H9 (cell line): ENCODE measurements around the gene TMEM167B. TPM values are rescaled to one million over a fixed set of nuclear protein-coding genes. Genes with fewer than 3 reads are reported as not detected.
"Not testable (repeated sequence)": the region's sequence is repeated elsewhere in the genome, so short reads cannot be mapped to it uniquely, and the experiment has no call there.

ENCODE experiments used
- DNase-seq: peaks from one replicate; pipeline ENCODE4 v3.0.0-alpha.2; 2017
- H2AFZ ChIP-seq: one replicate; pipeline ENCODE4 v1.6.1; 2013; ENCODE audit warnings: mild to moderate bottlenecking, low read length, control low read depth, moderate library complexity
- H2AK5ac ChIP-seq: 2 replicates; pipeline ENCODE4 v1.6.1; 2013; ENCODE audit warnings: low read length, control low read depth, mixed read lengths; ENCODE audit not compliant: insufficient read length
- H2BK120ac ChIP-seq: one replicate; pipeline ENCODE4 v1.6.1; 2013; ENCODE audit warnings: low read depth, mild to moderate bottlenecking, low read length, control low read depth, inconsistent platforms; ENCODE audit not compliant: poor library complexity, severe bottlenecking
- H2BK12ac ChIP-seq: 2 replicates; pipeline ENCODE4 v1.6.1; 2013; ENCODE audit warnings: low read length, control low read depth, mixed read lengths, low read depth; ENCODE audit not compliant: insufficient read length
- H2BK15ac ChIP-seq: 2 replicates; pipeline ENCODE4 v1.6.1; 2013; ENCODE audit warnings: low read depth, low read length, control low read depth
- H2BK20ac ChIP-seq: one replicate; pipeline ENCODE4 v1.6.1; 2013; ENCODE audit warnings: low read depth, mild to moderate bottlenecking, low read length, control low read depth, inconsistent platforms; ENCODE audit not compliant: poor library complexity, severe bottlenecking
- H2BK5ac ChIP-seq: 2 replicates; pipeline ENCODE4 v1.6.1; 2013; ENCODE audit warnings: low read length, control low read depth, mixed read lengths; ENCODE audit not compliant: insufficient read length
- H3K14ac ChIP-seq: 2 replicates; pipeline ENCODE4 v1.6.1; 2013; ENCODE audit warnings: low read length, control low read depth; ENCODE audit not compliant: insufficient read depth
- H3K18ac ChIP-seq: 2 replicates; pipeline ENCODE4 v1.6.1; 2013; ENCODE audit warnings: low read depth, mild to moderate bottlenecking, mixed read lengths, low read length, control low read depth; ENCODE audit not compliant: insufficient read length
- H3K23ac ChIP-seq: 2 replicates; pipeline ENCODE4 v1.6.1; 2013; ENCODE audit warnings: low read length, control low read depth, mixed read lengths, low read depth; ENCODE audit not compliant: insufficient read length
- H3K23me2 ChIP-seq: 2 replicates; pipeline ENCODE4 v1.6.1; 2013; ENCODE audit warnings: low read depth, mild to moderate bottlenecking, mixed read lengths, low read length, control low read depth; ENCODE audit not compliant: insufficient read length, poor library complexity, severe bottlenecking
- H3K27ac ChIP-seq: 2 replicates; pipeline ENCODE4 v1.5.1; 2013; ENCODE audit warnings: low read length, control low read depth, mixed read lengths, low read depth; ENCODE audit not compliant: insufficient read length
- H3K27me3 ChIP-seq: 2 replicates; pipeline ENCODE4 v1.6.1; 2013; ENCODE audit warnings: low read length, control low read depth, inconsistent platforms; ENCODE audit not compliant: insufficient read depth
- H3K4ac ChIP-seq: 2 replicates; pipeline ENCODE4 v1.6.1; 2013; ENCODE audit warnings: low read depth, mild to moderate bottlenecking, control low read depth, inconsistent platforms, low read length, moderate library complexity
- H3K4me1 ChIP-seq: 2 replicates; pipeline ENCODE4 v1.6.1; 2013; ENCODE audit warnings: low read length, control low read depth, inconsistent platforms; ENCODE audit not compliant: insufficient read depth
- H3K4me2 ChIP-seq: 2 replicates; pipeline ENCODE4 v1.6.1; 2013; ENCODE audit warnings: low read length, control low read depth, mixed read lengths; ENCODE audit not compliant: insufficient read length, insufficient read depth
- H3K56ac ChIP-seq: 2 replicates; pipeline ENCODE4 v1.6.1; 2013; ENCODE audit warnings: low read depth, mild to moderate bottlenecking, mixed read lengths, low read length, control low read depth; ENCODE audit not compliant: insufficient read length
- H3K79me1 ChIP-seq: 2 replicates; pipeline ENCODE4 v1.6.1; 2013; ENCODE audit warnings: low read depth, mild to moderate bottlenecking, moderate library complexity, low read length, control low read depth, inconsistent platforms; ENCODE audit not compliant: insufficient read depth, poor library complexity, severe bottlenecking
- H3K79me2 ChIP-seq: 2 replicates; pipeline ENCODE4 v1.6.1; 2013; ENCODE audit warnings: low read length, control low read depth, inconsistent platforms; ENCODE audit not compliant: insufficient read depth
- H3K9ac ChIP-seq: 2 replicates; pipeline ENCODE4 v1.6.1; 2013; ENCODE audit warnings: low read length, control low read depth, mixed read lengths; ENCODE audit not compliant: insufficient read length; ENCODE audit errors: extremely low read depth
- H3K9me3 ChIP-seq: one replicate; pipeline ENCODE4 v1.6.1; 2013; ENCODE audit warnings: low read depth, low read length, inconsistent platforms; ENCODE audit not compliant: control insufficient read depth
- H3T11ph ChIP-seq: one replicate; pipeline ENCODE4 v1.6.1; 2013; ENCODE audit warnings: mild to moderate bottlenecking, low read length, control low read depth, inconsistent platforms
- H4K20me1 ChIP-seq: one replicate; pipeline ENCODE4 v1.6.1; 2013; ENCODE audit not compliant: control insufficient read depth, insufficient read length, insufficient read depth
- H4K5ac ChIP-seq: 2 replicates; pipeline ENCODE4 v1.6.1; 2013; ENCODE audit warnings: low read depth, mild to moderate bottlenecking, mixed read lengths, low read length, control low read depth; ENCODE audit not compliant: insufficient read length
- H4K8ac ChIP-seq: replicated peaks from 2 replicates; pipeline ENCODE4 v1.6.1; 2013; ENCODE audit warnings: low read length, control low read depth, mixed read lengths, low read depth; ENCODE audit not compliant: insufficient read length
- H4K91ac ChIP-seq: 2 replicates; pipeline ENCODE4 v1.6.1; 2013; ENCODE audit warnings: low read depth, mild to moderate bottlenecking, moderate library complexity, mixed read lengths, low read length, control low read depth; ENCODE audit not compliant: insufficient read length
- H3K27ac Mint-ChIP-seq, 3 experiments: 2 replicates in 2 of 3; 3 replicates in 1 of 3; pipeline ENCODE4 v1.8.0; 2020 to 2021; ENCODE audit warnings: mixed read lengths in 3 of 3, mild to moderate bottlenecking in 1 of 3, moderate library complexity in 1 of 3
- H3K27me3 Mint-ChIP-seq: 2 replicates; pipeline ENCODE4 v1.8.0; 2021; ENCODE audit warnings: low read depth, mild to moderate bottlenecking, moderate library complexity, mixed read lengths
- H3K36me3 Mint-ChIP-seq, 3 experiments: 2 replicates in 2 of 3; 3 replicates in 1 of 3; pipeline ENCODE4 v1.8.0; 2020 to 2021; ENCODE audit warnings: low read depth in 3 of 3, mixed read lengths in 3 of 3; ENCODE audit not compliant: insufficient read depth in 1 of 3
- H3K4me1 Mint-ChIP-seq, 2 experiments: 2 replicates each; pipeline ENCODE4 v1.8.0; 2020; ENCODE audit warnings: mixed read lengths in 2 of 2
- H3K4me3 Mint-ChIP-seq, 2 experiments: 2 replicates in 1 of 2; 3 replicates in 1 of 2; pipeline ENCODE4 v1.8.0; 2020 to 2021; ENCODE audit warnings: mild to moderate bottlenecking in 2 of 2, mixed read lengths in 2 of 2, moderate library complexity in 1 of 2
- H3K9me3 Mint-ChIP-seq, 2 experiments: 2 replicates in 1 of 2; 3 replicates in 1 of 2; pipeline ENCODE4 v1.8.0; 2020; ENCODE audit warnings: mild to moderate bottlenecking in 2 of 2, mixed read lengths in 2 of 2, moderate library complexity in 1 of 2
- WGBS: extraction: QIAGEN DNeasy Blood & Tissue Kit; methylation state at CpG from one replicate; pipeline ENCODE4 v1.1.7; 2013; ENCODE audit warnings: missing lambda C conversion rate, low lambda C conversion rate, mixed read lengths; ENCODE audit not compliant: insufficient read length; ENCODE audit errors: extremely low coverage; 5-methylcytosine and 5-hydroxymethylcytosine counted together
- total RNA-seq: library from RNA; stranded (reverse); gene quantifications from 2 replicates; pipeline ENCODE4 v1.2.1, GENCODE V29; 2021
- TF ChIP-seq, protein P1 (sequence below): fragments of 200-600 bp; sonication (generic); conservative IDR thresholded peaks from 3 replicates; pipeline ENCODE4 v1.8.0; 2021; ENCODE audit warnings: antibody characterized with exemption, mild to moderate bottlenecking

TMEM167B gene
- total RNA-seq, 1 experiment from 2014 or later, result 13.9 TPM

DNA sequence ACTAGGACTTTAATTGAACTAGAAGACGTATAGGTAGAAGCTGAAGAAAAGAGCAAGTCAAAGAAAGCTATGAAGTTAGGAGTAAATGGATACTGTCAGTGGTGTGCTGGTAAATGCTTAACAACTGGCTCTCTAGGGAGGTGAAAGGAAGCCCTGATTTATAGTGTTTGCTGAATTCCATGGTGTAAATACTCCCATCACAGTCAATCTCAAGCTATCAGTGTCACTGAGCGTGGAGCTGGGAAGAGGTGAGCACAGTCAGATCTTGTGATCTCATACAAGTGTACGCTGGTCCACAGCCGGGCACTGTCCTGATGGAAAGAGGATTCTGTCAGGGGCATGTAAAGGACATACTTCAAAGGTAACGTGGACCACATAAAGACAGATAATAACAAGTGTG is 51.7 kb downstream of the TMEM167B start:
- Histone ChIP-seq H2BK12ac (no peak overlapping the region), H3K4me1 (no peaks in the 10 kb centered on the region), H3K56ac (no peak overlapping the region), H3K27me3 (no peaks in the 10 kb centered on the region), H3K79me2 (no peaks in the 10 kb centered on the region), H3K9me3 (no peaks in the 10 kb centered on the region), H3T11ph (no peak overlapping the region), H3K4ac (no peak overlapping the region), H2BK15ac (no peak overlapping the region), H3K23me2 (no peaks in the 10 kb centered on the region), H4K8ac (no peak overlapping the region), H2AK5ac (no peak overlapping the region), H2BK120ac (no peak overlapping the region), H2BK5ac (no peak overlapping the region), H3K27ac (no peak overlapping the region), H3K18ac (no peak overlapping the region), H3K4me2 (no peak overlapping the region), H3K79me1 (no peaks in the 10 kb centered on the region), H4K5ac (no peak overlapping the region), H3K14ac (no peak overlapping the region), H4K20me1 (no peaks in the 10 kb centered on the region), H2BK20ac (no peak overlapping the region), H3K23ac (no peak overlapping the region), H2AFZ (no peak overlapping the region), H4K91ac (no peak overlapping the region), H3K9ac (no peak overlapping the region)
- no peak for DNase-seq
- TF ChIP-seq, protein P1, sequence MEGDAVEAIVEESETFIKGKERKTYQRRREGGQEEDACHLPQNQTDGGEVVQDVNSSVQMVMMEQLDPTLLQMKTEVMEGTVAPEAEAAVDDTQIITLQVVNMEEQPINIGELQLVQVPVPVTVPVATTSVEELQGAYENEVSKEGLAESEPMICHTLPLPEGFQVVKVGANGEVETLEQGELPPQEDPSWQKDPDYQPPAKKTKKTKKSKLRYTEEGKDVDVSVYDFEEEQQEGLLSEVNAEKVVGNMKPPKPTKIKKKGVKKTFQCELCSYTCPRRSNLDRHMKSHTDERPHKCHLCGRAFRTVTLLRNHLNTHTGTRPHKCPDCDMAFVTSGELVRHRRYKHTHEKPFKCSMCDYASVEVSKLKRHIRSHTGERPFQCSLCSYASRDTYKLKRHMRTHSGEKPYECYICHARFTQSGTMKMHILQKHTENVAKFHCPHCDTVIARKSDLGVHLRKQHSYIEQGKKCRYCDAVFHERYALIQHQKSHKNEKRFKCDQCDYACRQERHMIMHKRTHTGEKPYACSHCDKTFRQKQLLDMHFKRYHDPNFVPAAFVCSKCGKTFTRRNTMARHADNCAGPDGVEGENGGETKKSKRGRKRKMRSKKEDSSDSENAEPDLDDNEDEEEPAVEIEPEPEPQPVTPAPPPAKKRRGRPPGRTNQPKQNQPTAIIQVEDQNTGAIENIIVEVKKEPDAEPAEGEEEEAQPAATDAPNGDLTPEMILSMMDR, result no peak
- Mint-ChIP-seq H3K4me1 (no peaks in the 10 kb centered on the region), H3K4me3 (no peak overlapping the region), H3K27ac (no peak overlapping the region), H3K9me3 (no peaks in the 10 kb centered on the region; a peak in 1 of 5 replicates), H3K27me3 (no peaks in the 10 kb centered on the region), H3K36me3 (no peaks in the 10 kb centered on the region)
- no CpG with 5 or more reads among the region's 5 CpGs for WGBS

DNA sequence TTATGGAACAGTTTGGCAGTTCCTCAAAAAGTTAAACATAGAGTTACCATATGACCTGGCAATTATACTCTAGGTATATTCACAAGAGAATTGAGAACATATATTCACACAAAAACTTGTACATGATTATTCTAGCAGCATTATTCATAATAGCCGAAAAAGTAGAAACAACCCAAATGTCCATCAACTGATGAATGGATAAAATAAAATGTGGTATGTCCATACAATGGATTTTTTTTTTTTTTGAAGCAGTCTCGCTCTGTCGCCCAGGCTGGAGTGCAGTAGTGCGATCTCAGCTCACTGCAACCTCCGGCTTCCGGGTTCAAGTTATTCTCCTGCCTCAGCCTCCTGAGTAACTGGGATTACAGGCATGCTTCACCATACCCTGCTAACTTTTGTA is 52.2 kb downstream of the TMEM167B start:
- not testable (repeated sequence) for H2BK15ac ChIP-seq, H3K56ac ChIP-seq, H4K5ac ChIP-seq, H2BK12ac ChIP-seq, H3K36me3 Mint-ChIP-seq, H3K18ac ChIP-seq, H3K23me2 ChIP-seq, H2AFZ ChIP-seq, H3K27ac Mint-ChIP-seq, H3K79me1 ChIP-seq, H3K23ac ChIP-seq, H3T11ph ChIP-seq, H2BK5ac ChIP-seq, H3K27me3 ChIP-seq, H4K91ac ChIP-seq, H3K9me3 ChIP-seq, H3K27ac ChIP-seq, H3K4ac ChIP-seq, H3K4me2 ChIP-seq, H2AK5ac ChIP-seq, H3K9me3 Mint-ChIP-seq, H3K4me1 ChIP-seq, H4K20me1 ChIP-seq, H3K9ac ChIP-seq, H2BK120ac ChIP-seq, DNase-seq, H3K4me3 Mint-ChIP-seq, H4K8ac ChIP-seq, H2BK20ac ChIP-seq, H3K4me1 Mint-ChIP-seq, H3K27me3 Mint-ChIP-seq, H3K79me2 ChIP-seq, H3K14ac ChIP-seq
- no CpG with 5 or more reads among the region's 6 CpGs for WGBS
